Central memory CD8-positive, alpha-beta T cell (primary cell): ENCODE data around the gene DPEP1.
"Not testable (repeated sequence)": the region's sequence is repeated elsewhere in the genome, so short reads cannot be mapped to it uniquely, and the experiment has no call there.

Source experiments
- ATAC-seq: fragments of 150-1000 bp; cut with Tn5 transposase; replicated peaks from 2 replicates; pipeline ENCODE4 v1.10.0; 2022; ENCODE audit warnings: mild to moderate bottlenecking, moderate FRiP score, moderate number of reproducible peaks; ENCODE audit not compliant: poor library complexity, severe bottlenecking; ENCODE audit errors: extremely low read depth
- DNase-seq, 2 donors: peaks; one replicate each; pipeline ENCODE4 v3.0.0; 2021; ENCODE audit warnings: low spot score in 2 of 2
- H3K27ac Mint-ChIP-seq: one replicate; pipeline ENCODE4 v1.8.0; 2022; ENCODE audit warnings: low read depth, mild to moderate bottlenecking, moderate library complexity, mixed read lengths
- H3K27me3 Mint-ChIP-seq: one replicate; pipeline ENCODE4 v1.8.0; 2022; ENCODE audit warnings: mixed read lengths
- H3K36me3 Mint-ChIP-seq: one replicate; pipeline ENCODE4 v1.8.0; 2022; ENCODE audit warnings: mild to moderate bottlenecking, moderate library complexity, mixed read lengths; ENCODE audit not compliant: insufficient read depth
- H3K4me1 Mint-ChIP-seq: one replicate; pipeline ENCODE4 v1.8.0; 2022; ENCODE audit warnings: mixed read lengths
- H3K4me3 Mint-ChIP-seq: one replicate; pipeline ENCODE4 v1.8.0; 2022; ENCODE audit warnings: mild to moderate bottlenecking, moderate library complexity, mixed read lengths
- H3K9me3 Mint-ChIP-seq: one replicate; pipeline ENCODE4 v1.8.0; 2022; ENCODE audit warnings: mixed read lengths

The DPEP1 gene

DNA sequence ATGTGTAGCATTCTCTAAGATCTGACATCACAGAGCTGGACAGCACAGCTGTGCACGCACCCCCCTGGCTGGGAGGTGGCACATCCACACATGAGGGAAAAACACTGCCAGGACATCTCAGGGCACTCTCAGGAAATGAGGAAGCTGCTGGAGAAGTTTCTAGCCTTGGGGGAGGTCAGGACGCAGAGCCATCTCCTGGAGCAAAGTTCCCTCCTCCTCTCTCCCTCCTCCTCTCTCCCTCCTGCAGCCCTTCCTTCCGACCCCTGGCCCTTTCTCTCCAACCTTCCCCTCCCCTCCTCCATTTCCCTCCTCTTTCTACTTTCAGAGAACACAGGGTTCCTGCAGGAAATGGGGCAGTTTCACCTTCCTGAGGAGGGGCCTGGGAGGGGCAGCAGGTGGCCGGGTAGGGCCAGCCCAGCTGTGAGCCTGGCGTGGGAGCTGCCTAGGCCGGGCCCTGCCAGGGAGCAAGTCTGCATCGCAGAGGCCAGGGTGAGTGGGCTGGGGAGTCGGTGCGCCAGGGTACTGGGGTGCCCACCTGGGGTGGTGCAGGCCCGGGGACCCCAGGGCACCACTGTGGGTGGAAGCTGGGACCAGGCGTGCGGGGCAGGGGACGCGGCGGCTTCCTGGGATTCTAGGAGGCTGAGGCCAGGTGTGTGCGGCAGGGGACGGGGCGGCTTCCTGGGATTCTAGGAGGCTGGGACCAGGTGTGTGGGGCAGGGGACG, at the start of gene DPEP1:
Gene DPEP1 (plus strand): TSS at position 412 of the 723 bp plus-strand sequence. CDS start 16,769 bp downstream, outside the sequence.
- H3K27me3 Mint-ChIP-seq: no peaks in the 10 kb centered on the region
- no peak within 1 kb of the TSS for H3K27ac Mint-ChIP-seq
- peaks cover 10% of the 10 kb centered on the region for H3K9me3 Mint-ChIP-seq
- H3K4me1 Mint-ChIP-seq: peaks cover 14% of the 10 kb centered on the region
- no peak for ATAC-seq
- peaks cover 4% of the 10 kb centered on the region for H3K36me3 Mint-ChIP-seq
- DNase-seq: no peak
- H3K4me3 Mint-ChIP-seq: no peak within 1 kb of the TSS

DNA sequence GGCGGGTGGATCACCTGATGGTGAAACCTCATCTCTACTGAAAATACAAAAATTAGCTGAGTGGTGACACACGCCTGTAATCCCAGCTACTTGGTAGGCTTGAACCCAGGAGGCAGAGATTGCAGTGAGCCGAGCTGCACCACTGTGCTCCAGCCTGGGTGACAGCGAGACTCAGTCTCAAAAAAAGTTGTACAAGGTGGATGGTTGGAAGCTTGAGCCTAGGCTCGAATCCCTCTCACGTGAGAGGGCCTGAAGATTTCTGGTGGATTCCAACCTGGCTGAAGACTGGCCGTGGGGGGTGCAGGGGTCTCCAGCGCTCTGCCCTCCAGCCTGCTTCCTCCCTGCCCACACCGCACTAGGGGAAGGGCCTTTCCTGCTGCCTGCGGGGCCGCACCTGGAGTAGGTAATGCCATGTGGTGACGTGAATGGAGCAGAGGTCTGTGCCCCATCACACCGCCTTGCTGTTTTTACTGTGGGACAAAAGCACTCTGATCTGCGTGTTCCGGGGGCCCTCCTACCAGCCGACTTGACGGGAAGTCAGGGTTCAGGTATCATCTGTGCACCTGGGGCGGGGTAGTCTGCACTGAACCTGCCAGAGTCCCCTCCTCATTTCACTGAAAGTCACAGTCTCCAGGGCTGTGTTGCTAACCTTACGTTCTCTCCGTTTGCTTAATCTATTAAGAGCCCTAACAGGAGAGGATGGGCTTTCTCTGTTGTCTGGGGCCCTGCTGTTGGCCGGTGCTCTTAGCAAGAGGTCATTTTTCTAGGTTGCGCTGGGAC, 48.8 kb upstream of the DPEP1 start:
- Mint-ChIP-seq H3K4me1 (peaks cover 51% of the 10 kb centered on the region), H3K36me3 (peaks cover 52% of the 10 kb centered on the region), H3K9me3 (no peaks in the 10 kb centered on the region), H3K27me3 (no peaks in the 10 kb centered on the region), H3K4me3 (peak overlapping the region; percentile 61), H3K27ac (peak overlapping the region; percentile 68)
- no peak for ATAC-seq
- no peak for DNase-seq

DNA sequence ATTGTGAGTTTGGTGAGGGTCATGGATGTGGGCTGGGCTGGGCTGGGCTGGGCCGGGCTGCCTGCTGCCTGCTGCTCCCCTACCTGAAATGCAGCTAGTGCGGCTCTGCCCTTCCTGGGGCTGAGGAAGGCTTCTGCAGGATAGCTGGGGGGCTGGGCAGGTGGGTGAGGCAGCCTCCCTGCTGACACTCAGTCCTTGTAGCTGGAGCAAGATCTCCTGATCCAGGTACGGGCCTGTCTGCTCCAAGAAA, 48.3 kb upstream of the DPEP1 start:
- Mint-ChIP-seq H3K36me3 (peaks cover 47% of the 10 kb centered on the region), H3K4me3 (peak overlapping the region; percentile 61), H3K27me3 (no peaks in the 10 kb centered on the region), H3K27ac (peak overlapping the region; percentile 68), H3K9me3 (no peaks in the 10 kb centered on the region), H3K4me1 (peaks cover 47% of the 10 kb centered on the region)
- ATAC-seq: no peak
- no peak for DNase-seq

GRCh38 chr16:89565506-89566372, 47.7 kb upstream of the DPEP1 start:
- Mint-ChIP-seq H3K27ac (peak overlapping the region; percentile 68), H3K4me3 (peak overlapping the region; percentile 61), H3K36me3 (peaks cover 45% of the 10 kb centered on the region), H3K4me1 (peaks cover 47% of the 10 kb centered on the region), H3K9me3 (no peaks in the 10 kb centered on the region), H3K27me3 (no peaks in the 10 kb centered on the region)
- DNase-seq (peak in 1 of 2 donors; percentile 22), ATAC-seq (peak; percentile 53)

DNA sequence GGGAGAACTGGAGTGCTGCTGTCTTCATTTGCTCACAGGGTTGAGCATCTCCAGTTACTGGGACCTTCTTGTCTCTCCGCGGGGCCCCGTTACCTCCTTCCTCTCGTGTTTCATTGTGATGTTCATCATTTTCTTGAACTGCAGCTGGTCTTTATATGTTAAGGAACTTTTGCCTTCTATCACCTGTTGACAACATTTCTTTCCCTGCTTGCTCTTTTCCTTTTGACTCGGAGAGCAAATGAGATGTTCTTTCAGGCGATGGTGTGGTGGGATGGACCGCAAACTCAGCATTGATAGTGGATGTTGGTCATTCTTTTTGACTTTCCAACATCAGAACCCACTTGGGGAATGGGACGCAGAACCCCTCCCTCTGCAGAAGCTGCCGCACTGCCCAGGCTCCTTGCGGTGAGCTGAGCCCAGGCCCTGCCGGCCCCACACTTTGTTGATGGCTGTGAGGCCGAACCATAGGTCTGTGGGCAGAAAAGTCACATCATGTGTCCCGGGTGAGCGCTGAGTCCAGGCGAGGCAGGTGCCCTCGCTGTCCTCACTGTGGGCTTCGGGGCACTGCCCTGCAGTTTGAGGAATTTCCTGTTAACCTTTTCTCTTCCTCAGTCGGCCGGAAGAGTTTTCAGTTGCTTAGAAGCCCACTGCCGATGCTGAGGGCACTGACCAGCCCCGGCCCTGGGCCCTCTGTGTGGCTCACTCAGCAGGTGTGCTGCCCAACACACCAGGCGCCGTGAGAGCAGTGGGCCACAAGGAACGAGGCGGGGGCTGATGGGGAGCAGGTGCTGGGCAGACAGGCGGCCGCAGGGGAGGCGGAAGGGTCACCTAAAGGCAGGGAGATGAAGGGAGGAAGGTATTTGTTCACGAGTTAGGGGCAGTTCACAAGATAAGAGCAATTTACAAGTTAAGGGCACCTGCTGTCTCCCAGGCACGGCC, 45.5 kb upstream of the DPEP1 start:
- DNase-seq (no peak), ATAC-seq (no peak)
- peaks cover 37% of the 10 kb centered on the region for H3K4me1 Mint-ChIP-seq
- no peaks in the 10 kb centered on the region for H3K9me3 Mint-ChIP-seq
- peaks cover 14% of the 10 kb centered on the region for H3K27me3 Mint-ChIP-seq
- H3K36me3 Mint-ChIP-seq: peaks cover 26% of the 10 kb centered on the region
- no peak overlapping the region for H3K4me3 Mint-ChIP-seq
- H3K27ac Mint-ChIP-seq: no peak overlapping the region

DNA sequence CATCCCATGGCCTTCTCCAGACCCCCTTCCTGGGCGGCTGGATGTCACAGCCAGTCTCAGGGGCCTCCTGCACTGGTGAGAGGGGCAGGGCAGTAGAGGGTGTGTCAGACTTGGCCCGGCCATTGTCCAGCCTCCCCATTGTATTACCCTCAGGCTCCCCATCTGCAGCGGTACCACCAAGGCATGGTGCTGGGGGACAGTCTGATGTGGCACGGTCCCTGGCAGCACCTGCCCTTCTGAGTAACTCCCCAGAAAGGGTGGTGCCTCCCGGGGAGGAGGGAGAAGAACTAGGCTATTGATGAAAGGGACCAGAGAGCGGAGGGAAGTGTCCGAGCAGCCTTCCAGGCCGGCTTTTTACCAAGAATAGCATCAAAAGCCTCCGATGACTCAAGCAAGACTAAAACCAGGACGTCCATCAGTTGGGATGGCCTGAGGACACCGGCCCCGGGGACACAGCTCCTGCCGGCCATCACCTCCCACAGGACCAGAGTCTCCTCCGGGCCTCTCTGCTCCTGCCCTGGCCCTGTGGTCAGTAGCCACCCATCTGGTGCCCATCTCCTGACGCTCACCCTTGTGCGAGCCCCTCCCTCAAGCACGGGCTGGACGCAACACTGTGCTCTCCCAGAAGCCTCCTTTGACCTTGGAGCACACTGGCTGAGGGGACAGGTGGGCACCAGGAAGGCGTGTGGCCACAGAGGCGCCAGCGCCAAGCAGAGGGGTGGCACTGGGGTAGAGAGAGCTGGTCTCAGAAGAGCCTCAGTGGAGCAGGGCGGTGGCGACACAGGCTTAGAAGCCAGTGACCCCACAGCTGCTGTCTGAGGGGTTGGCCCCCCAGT, 43.7 kb upstream of the DPEP1 start:
- DNase-seq: no peak
- Mint-ChIP-seq H3K4me1 (peaks cover 24% of the 10 kb centered on the region), H3K27ac (no peak overlapping the region), H3K4me3 (no peak overlapping the region), H3K36me3 (peaks cover 12% of the 10 kb centered on the region), H3K27me3 (peaks cover 26% of the 10 kb centered on the region), H3K9me3 (no peaks in the 10 kb centered on the region)
- ATAC-seq: no peak

DNA sequence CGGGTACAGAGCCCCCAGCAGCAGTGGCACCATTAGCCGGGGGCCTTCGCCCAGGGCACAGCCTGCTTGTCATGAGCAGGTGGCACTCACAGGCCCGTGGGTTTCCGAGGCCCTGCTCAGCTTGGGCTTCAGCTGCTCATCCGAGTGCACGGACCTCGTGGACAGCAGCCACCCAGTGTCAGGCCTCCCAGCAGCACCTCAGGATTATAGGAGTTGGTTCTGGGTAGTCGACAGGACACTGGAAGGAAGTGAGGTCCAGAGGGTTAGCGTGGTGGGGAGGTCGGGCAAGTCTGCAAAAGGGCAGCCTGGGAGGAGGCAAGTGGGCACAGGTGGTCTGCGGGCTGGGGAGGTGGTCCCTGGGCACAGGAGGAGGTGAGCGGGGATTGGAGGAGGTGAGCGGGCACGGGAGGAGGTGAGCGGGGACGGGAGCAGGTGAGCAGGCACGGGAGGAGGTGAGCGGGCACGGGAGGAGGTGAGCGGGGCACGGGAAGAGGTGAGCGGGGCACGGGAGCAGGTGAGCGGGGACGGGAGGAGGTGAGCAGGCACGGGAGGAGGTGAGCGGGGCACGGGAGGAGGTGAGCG, 43.0 kb upstream of the DPEP1 start:
- peaks cover 26% of the 10 kb centered on the region for H3K27me3 Mint-ChIP-seq
- no peak for ATAC-seq
- no peak for DNase-seq
- no peaks in the 10 kb centered on the region for H3K9me3 Mint-ChIP-seq
- H3K4me1 Mint-ChIP-seq: peaks cover 17% of the 10 kb centered on the region
- H3K27ac Mint-ChIP-seq: no peak overlapping the region
- peaks cover 6% of the 10 kb centered on the region for H3K36me3 Mint-ChIP-seq
- no peak overlapping the region for H3K4me3 Mint-ChIP-seq

DNA sequence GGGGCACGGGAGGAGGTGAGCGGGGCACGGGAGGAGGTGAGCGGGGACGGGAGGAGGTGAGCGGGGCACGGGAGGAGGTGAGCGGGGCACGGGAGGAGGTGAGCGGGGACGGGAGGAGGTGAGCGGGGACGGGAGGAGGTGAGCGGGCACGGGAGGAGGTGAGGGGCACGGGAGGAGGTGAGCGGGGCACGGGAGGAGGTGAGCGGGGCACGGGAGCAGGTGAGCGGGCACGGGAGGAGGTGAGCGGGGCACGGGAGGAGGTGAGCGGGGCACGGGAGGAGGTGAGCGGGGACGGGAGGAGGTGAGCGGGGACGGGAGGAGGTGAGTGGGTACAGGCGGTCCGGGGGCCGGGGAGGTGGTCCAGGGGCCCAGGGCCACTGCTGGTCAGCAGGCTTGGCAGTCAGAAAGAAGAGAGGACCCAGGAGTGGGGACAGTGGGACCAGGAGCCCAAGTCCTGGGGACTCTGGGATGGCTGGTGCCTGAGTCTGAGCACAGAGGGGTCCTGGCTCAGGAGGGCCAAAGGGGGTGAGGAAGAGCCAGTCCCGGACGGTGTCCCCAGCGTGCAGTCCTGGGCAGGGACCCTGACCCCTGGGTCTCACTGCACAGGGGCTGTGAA, 42.4 kb upstream of the DPEP1 start:
- DNase-seq, H3K27ac Mint-ChIP-seq, H3K36me3 Mint-ChIP-seq, H3K4me3 Mint-ChIP-seq, ATAC-seq, H3K9me3 Mint-ChIP-seq: not testable (repeated sequence)
- Mint-ChIP-seq H3K4me1 (peaks cover 10% of the 10 kb centered on the region), H3K27me3 (peaks cover 26% of the 10 kb centered on the region)

GRCh38 chr16:89571636-89572035, 41.8 kb upstream of the DPEP1 start:
- Mint-ChIP-seq H3K4me3 (no peak overlapping the region), H3K4me1 (peaks cover 8% of the 10 kb centered on the region), H3K36me3 (peaks cover 5% of the 10 kb centered on the region), H3K9me3 (no peaks in the 10 kb centered on the region), H3K27me3 (peaks cover 26% of the 10 kb centered on the region), H3K27ac (no peak overlapping the region)
- DNase-seq: no peak
- ATAC-seq: no peak

DNA sequence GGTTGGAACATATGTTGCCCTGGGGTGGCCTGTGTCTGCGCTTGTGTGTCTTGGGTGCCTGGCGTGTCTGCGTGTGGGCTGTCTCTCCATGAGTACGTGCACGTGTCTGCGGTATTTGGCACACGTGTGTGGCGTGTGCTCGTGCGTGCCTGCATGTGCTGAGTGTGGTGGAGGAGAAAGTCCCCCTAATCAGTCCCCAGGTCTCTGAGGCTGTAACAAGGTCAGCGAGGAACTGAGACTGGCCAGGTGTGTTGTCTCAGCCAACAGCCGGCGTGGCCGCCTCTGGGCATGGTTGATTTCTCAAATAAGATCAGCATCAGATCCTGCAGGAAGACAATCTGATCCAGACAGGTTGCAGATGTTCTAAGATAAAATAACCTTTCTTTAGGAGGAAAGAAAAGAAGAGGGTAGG, 41.4 kb upstream of the DPEP1 start:
- Mint-ChIP-seq H3K27ac (no peak overlapping the region), H3K4me3 (no peak overlapping the region), H3K9me3 (no peaks in the 10 kb centered on the region), H3K4me1 (peaks cover 8% of the 10 kb centered on the region), H3K36me3 (peaks cover 5% of the 10 kb centered on the region), H3K27me3 (peaks cover 26% of the 10 kb centered on the region)
- DNase-seq (no peak), ATAC-seq (no peak)
